ENCODE results near the gene LIM2.

LIM2 gene

GRCh38 chr19:51339687-51340656 is 47.8 kb downstream of the LIM2 start:
- peak; percentile 97 to 98 for DNase-seq (ENCODE audit: low read depth in 2 of 2)

DNA sequence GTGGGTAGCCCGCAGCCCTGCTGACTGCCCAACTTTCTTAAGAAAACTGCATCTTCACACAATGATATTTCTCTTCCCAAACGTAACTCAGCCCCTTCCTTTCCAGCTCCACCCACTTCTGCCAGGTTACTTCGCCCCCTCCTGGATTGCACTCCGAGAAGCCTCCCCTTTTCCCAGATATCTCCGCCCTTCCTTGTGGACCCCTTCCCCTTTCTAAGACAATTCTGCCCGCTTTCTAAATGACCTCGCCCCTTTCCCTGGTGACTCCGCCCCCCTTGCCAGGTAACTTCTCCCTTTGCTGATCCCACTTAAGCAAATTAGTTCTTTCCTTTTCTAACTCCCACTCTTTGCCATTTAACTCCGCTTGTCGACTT is 48.5 kb downstream of the LIM2 start:
- DNase-seq (ENCODE audit: low read depth in 2 of 2): no peak

DNA sequence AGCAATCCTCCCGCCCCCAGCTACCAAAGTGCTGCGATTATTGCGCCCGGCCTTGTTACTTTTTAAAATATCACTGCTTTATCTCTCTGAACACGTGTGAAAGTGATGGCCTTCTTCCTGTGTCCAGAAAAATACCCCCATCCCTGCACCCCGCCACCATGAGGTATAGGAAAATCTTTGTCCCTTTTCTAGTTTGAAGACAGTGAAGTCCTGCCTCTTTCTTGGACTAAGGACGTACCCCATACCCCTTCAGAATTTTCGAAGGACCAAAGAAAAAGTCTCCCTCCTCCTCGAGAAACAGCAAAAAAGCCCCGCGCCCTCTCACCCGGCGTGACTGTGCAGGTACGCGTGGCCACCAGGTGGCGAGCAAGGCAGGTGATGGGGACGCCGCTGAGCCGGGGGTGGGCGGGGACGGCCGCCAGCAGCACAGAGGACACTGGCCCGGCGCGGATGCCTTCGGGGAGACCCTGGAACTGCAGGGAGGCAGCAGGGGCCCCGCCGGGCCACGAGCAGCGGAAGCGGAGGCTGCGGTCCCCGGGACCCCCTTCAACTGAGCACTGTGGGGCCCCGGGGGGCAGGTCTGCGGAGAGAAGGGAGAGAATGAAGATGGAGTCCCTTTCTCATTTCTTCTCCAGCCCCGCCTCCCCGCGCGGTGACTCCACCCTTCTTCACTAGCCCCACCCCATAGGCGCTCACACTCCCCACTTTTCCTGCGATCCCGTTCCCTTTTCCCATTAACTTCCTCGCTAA is 49.0 kb downstream of the LIM2 start:
- DNase-seq (ENCODE audit: low read depth in 2 of 2): peak; percentile 77 to 89

GRCh38 chr19:51337861-51338562 is 49.8 kb downstream of the LIM2 start:
- DNase-seq (ENCODE audit: low read depth in 2 of 2): no peak

DNA sequence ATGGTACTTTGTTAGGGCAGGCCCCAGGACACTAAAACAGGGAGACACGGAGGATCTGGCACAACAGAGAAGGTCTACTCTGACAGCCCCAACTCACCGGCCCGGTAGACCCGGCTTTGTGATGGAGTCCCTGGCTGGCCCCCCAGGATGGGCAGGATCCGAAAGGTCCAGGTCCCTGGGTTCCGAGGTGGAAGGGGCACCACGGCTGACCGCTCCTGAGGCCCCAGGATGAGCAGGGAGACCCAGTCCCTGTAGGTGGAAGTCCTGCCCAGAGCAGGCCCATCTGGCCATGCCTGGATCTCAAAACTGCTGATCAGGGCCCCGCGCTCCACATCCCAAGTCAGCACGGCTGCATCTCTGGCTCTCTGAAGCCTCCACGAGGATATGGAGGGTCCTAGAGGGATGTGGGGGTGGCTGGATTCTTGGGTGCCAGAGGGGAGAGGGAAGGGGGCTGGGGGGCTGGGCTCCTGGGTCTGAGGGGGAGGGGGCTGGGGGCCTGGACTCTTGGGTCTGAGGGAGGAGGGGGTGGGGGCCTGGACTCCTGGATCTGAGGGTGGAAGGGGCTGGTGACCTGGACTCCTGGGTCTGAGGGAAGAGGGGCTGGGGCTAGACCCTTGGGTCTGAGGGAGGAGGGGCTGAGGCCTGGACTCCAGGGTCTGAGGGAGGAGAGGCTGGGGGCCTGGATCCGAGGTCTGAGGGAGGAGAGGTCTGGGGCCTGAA is 50.5 kb downstream of the LIM2 start:
- no peak for DNase-seq (ENCODE audit: low read depth in 2 of 2)

- no peak for DNase-seq (ENCODE audit: low read depth in 2 of 2)
Observed at GRCh38 chr19:51333836-51334460, 53.8 kb downstream of the LIM2 start.

- DNase-seq (ENCODE audit: low read depth in 2 of 2): no peak
Observed at GRCh38 chr19:51331716-51332115, 56.1 kb downstream of the LIM2 start.

DNA sequence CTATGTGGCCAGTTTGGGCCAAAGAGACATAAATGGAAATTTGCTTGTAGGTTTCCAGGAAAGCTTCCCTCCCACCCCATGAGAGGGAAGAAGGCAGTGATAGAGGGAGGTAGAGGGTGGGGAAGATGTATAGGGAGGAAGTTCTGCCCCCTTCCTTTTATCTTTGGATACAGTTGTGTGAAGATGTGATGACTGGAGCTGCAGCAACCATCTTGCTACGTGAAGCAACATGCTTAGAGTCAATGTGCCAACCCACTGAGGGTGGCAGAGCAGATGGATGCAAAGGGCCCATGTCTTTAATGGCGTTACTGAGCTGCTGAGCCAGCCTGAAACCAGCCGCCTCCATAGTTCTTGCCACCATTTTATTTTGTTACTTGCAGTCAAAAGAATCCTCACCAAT is 56.6 kb downstream of the LIM2 start:
- DNase-seq (ENCODE audit: low read depth in 2 of 2): no peak

GRCh38 chr19:51330366-51330765 is 57.4 kb downstream of the LIM2 start:
- no peak for DNase-seq (ENCODE audit: low read depth in 2 of 2)
